GM10266 (cell line): ENCODE data around the gene MPZ.
A peak's percentile ranks its signal among the peaks of the same experiment; 100 is the strongest.

Experiments used
- DNase-seq: peaks from one replicate; pipeline ENCODE4 v3.0.0; 2012; ENCODE audit errors: extremely low spot score
- TF ChIP-seq, protein P1 (sequence below): IDR thresholded peaks from 2 replicates; pipeline ENCODE4 v1.5.1; 2012; ENCODE audit warnings: mild to moderate bottlenecking, low read depth; ENCODE audit not compliant: control insufficient read depth, insufficient read depth; ENCODE audit errors: missing control alignments

Gene MPZ

DNA sequence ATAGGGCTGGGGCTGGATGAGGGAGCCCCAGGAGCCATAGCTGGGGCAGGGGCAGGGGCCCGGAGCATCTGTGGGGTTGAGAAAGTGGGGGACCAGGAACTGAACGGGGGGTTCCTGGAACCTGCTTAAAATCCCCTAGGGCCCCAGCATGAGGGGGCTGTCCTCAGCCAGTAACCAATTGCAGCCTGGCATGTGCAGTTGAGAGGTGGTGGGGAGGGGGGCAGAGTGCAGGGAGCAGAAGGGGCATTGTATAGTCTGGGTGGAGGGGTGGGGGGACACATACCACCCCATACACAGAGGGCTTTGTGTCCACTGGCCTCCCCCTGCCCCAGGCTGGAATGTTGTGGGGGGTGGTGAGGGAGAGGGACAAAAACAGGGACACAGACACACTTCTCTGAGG lies at the start of gene MPZ:
MPZ (minus strand) TSS at position 101 of the 400 bp plus-strand sequence; CDS start at position 38, 63 bp downstream.
- TF ChIP-seq, protein P1, sequence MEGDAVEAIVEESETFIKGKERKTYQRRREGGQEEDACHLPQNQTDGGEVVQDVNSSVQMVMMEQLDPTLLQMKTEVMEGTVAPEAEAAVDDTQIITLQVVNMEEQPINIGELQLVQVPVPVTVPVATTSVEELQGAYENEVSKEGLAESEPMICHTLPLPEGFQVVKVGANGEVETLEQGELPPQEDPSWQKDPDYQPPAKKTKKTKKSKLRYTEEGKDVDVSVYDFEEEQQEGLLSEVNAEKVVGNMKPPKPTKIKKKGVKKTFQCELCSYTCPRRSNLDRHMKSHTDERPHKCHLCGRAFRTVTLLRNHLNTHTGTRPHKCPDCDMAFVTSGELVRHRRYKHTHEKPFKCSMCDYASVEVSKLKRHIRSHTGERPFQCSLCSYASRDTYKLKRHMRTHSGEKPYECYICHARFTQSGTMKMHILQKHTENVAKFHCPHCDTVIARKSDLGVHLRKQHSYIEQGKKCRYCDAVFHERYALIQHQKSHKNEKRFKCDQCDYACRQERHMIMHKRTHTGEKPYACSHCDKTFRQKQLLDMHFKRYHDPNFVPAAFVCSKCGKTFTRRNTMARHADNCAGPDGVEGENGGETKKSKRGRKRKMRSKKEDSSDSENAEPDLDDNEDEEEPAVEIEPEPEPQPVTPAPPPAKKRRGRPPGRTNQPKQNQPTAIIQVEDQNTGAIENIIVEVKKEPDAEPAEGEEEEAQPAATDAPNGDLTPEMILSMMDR: no peak
- DNase-seq: no peak

DNA sequence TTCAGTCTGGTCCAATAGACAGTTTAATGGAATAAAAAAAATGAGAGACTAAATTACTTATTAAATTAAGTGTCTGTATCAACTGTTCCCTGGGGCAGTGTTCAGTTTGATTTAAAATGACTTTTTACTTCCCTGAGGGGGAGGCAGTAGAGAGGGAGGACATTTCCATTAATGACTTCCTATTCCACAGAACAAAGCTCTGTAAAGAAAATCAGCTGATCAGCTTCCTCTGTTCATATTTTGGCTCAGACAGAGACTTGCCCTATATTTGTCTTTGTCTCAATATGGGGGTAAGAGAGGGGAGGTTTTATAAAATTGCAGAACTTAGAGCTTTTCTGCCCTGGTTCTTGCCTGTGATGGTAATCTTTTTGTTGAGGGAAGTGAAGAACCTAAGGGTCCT lies 49.5 kb upstream of the MPZ start:
- TF ChIP-seq, protein P1: no peak
- no peak for DNase-seq

DNA sequence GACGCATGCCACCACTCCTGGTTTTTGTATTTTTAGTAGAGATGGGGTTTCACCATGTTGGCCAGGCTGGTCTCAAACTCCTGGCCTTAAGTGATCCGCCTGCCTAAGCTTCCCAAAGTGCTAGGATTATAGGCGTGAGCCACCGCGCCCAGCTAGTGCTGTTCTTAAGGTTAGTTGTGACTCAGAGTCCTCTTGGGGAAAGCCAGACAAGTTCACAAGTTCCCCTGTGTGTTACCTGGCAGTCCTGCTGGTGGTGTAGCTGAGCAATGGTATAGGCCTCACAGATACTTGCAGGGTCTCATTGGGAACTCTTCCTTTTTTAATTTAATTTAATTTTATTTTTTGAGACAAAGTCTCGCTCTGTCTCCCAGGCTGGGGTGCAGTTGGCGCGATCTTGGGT lies 47.3 kb upstream of the MPZ start:
- TF ChIP-seq, protein P1: no peak
- DNase-seq: peak; percentile 20

DNA sequence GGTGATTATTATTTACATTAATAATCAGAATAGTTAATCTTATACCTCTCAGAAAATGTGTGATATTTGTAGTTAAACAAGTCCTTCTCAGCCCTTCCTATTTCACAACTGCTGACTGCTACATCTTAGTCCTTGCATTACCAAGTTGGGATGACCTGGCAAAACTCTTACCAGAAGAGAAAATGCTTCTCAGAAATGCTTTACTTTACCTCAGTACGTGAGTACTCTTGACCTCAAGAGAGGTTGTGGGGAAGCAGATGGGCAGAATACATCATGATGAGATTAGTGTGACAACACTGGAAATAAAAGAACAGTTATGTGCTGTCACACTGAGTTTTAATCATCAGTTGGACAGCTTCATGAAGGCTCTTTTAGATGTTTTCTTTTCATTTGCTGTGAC lies 41.7 kb upstream of the MPZ start:
- TF ChIP-seq, protein P1: no peak
- no peak for DNase-seq

DNA sequence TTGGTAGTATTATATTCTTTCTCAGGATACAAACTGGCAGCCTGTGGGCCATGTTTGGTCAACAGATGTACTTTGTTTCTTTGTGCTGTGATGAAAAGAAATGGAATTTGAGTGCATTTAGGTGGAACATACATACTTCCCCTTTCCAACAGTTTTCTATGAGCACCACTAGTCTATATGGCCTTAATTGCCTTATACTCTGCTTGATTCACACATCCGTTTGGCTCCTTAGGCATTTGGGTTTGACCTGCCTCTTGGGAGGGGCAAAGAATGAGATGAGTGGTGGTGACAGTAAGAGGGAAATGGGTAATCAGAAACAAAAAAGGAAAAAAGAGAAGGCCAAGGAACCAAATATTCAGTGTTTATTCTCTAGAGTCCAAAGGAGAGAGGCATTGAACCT lies 40.9 kb upstream of the MPZ start:
- TF ChIP-seq, protein P1: no peak

DNA sequence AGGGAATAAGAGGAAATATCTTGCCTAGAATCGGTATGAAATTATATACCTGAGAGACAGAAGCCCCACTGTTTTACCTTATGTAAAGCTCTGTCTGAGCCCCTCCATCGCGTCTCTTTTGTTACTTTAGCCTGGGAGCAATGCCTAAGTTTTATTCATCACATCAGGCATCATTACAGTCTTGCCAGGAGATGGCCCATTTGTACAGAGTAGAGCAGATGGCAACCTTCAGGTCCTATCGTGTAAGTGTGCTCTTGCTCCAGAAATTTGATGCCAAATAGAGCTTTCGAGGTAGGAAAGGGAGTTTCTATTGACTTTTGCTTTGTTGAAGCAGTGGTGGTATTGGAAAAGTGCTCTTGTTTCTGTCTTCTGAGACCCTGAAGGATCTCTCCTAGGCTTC lies 33.1 kb upstream of the MPZ start:
- TF ChIP-seq, protein P1: no peak
- DNase-seq: no peak

More for the DNA sequence above, 40.9 kb upstream of the MPZ start:
- no peak for DNase-seq

DNA sequence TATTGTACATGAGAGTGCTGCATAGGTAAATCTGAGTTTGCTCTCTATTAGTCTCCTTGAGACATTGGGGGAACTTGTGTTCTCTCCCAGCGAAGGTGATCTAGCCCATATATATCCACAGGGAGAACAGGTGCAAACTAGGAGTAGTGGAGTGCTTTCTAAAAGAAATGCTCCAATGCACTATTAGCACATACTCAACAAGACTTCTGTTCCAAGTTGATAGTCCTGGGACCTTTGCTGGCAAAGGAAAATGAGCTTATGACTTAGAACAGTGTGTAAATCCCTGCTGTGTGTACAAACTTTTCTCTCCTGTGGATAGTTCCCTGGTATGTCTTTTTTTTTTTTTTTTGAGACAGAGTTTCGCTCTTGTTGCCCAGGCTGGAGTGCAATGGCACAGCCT lies 32.4 kb upstream of the MPZ start:
- no peak for DNase-seq
- TF ChIP-seq, protein P1: no peak

DNA sequence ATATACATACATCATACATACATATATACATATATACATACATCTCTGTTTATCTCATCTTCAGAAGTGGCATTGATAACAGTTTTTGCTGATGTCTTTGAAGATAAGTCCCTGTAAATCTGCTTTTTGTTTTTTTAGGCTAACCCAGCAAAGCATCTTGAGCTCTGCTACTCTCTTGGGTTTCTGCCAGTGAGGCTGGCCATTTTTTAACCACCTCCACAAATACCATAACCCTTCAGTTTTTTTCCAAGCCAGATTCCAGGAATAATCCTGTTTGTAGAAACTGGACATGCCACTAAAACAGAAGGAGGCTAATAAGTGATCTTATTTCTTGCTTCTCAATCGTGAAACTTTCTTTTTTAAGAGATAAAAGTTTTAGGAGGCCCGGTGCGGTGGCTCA lies 26.0 kb upstream of the MPZ start:
- no peak for DNase-seq
- TF ChIP-seq, protein P1: no peak
